HG02885 (cell line): ENCODE results near the gene TMEM203.

Source experiments
- ATAC-seq: cut with Tn5 transposase; IDR thresholded peaks from one replicate; pipeline ENCODE4 v1.9.1; 2021; ENCODE audit warnings: mild to moderate bottlenecking; ENCODE audit not compliant: unreplicated experiment, poor library complexity

Gene TMEM203

DNA sequence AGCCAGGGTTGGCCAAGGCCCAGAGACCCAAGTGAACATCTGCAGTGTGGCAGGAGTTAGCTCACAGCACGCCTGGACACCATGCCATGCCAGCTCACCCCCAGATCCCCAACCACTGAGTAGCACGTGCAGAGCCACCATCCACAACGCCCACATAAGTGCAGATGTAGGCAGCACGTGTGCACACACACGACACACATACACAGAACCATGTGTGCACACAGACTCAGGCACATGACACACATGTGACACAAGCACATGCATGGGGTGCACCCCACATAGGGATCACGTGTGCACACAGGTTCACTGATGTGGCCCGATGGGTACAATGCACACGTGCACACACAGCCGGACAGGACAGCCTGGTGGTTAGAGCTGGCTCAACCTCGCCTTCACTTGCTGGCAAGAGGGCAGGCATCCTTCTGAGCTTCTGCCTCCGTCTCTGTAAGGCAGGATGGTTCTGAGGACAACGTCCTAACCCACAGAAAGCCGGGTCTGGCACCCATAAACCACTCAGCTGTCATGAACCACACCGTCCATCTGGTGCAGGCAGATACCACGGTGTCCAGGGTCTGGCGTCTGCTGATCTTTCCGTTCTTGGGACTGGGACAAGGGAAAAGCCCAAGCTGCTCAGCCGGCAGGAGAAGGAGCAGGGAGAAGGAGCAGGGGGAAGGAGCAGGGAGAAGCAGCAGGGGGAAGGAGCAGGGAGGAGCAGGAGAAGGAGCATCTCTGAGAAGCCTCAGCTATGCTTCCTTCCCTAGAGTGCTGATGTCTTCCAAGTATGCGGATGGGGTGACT lies 47.6 kb downstream of the TMEM203 start:
- ATAC-seq = no peak

DNA sequence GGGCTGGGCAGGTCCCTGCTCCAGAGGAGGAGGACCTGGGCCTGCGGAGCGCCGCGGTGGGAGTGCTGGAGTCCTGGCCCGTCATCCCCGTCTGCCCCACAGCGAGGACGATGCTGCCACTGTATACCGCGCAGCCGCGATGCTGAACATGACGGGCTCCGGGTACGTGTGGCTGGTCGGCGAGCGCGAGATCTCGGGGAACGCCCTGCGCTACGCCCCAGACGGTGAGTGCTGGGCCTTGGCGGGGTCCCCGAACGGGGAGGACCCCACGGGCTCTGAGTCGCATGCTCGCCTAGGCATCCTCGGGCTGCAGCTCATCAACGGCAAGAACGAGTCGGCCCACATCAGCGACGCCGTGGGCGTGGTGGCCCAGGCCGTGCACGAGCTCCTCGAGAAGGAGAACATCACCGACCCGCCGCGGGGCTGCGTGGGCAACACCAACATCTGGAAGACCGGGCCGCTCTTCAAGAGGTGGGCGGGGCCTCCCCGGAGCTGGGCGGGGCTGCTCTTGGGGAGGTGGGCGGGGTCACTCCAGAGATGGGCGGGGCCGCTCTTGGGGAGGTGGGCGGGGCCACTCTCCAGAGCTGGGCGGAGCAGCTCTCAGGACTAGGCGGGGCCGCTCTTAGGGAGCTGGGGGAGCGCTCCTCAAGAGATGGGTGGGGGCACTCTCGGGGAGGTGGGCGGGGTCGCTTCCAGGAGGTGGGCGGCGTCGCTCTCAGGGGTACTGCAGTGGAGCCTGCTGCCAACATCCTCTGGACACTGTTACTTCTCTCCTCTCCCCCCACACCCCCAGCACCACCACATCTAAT lies 48.7 kb downstream of the TMEM203 start:
- no peak for ATAC-seq
